ENCODE measurements around the gene AGAP2.
A peak's percentile ranks its signal among the peaks of the same experiment; 100 is the strongest.

Gene AGAP2

DNA sequence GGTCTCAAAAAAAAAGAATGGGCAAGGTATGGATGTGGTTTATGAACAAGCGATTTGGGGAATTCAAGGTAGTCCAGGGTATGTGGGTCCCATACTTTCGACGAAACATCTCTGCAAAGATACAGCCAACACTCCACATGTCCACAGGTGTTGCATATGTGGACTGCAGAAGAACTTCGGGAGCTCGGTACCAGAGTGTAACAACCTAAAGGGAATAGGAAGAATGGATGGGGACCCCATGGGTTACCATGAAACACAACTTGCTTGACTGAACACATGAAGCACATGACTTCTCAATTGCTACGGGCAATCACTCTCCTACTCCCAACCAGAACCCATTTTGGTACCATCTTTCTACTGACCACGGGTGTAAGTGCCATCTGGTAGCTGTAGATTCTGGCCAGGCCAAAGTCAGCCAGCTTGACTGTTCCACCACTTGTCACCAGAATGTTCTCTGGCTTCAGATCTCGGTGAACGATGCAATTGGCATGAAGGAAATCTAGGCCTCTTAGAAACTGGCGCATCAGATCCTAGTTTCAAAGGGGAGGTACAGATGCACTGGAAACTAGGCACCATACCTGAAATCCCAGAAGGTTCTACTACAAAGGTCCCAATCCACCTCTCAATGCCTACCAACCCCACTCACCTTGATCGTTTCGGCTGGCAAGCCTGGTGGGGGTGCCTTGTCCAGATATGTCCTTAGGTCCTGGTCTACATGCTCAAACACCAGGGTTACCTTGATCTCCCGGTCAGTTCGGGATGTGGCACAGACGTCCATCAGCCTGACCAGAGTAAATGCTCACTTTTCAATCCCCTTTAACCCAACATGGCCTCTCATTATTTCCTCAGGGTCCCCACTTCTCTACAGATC lies 12.3 kb upstream of the AGAP2 start:
- H3K9me3 ChIP-seq (ENCODE audit: control insufficient read depth, low read depth, low read length) = no peaks in the 10 kb centered on the region
- peak overlapping the region; percentile 99 for H3K4me3 ChIP-seq (ENCODE audit: low read length)
- H3K4me1 ChIP-seq (ENCODE audit: control insufficient read depth, low read depth, low read length) = peaks cover 11% of the 10 kb centered on the region
- H3K36me3 ChIP-seq (ENCODE audit: control insufficient read depth, low read depth, low read length) = peaks cover 41% of the 10 kb centered on the region
- peaks cover 22% of the 10 kb centered on the region for H3K27me3 ChIP-seq (ENCODE audit: control insufficient read depth, insufficient read depth, low read length)
- peak overlapping the region; percentile 88 for H3K27ac ChIP-seq (ENCODE audit: low read length)
- H3K9ac ChIP-seq (ENCODE audit: low read length) = peak overlapping the region; percentile 100

DNA sequence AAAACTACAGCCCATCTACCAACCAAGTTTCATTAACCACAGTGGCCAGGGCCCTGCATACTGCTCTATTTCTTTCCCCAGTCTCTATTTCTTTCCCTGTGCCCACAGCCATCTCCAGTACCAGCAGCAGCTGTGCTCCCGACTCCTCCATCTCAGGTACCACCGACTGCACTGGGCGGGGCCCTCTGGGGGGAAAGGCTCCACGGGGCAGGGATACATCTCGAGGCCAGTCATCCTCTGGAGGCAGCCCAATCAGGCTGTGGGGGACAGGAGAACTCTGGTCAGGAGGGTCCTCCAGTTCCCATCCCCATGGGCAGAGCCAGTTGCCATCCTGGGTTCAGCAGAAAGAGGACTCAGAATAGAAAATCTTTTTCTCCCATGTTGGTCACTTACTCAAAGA lies 10.5 kb upstream of the AGAP2 start:
- H3K4me3 ChIP-seq (ENCODE audit: low read length) = no peak overlapping the region

DNA sequence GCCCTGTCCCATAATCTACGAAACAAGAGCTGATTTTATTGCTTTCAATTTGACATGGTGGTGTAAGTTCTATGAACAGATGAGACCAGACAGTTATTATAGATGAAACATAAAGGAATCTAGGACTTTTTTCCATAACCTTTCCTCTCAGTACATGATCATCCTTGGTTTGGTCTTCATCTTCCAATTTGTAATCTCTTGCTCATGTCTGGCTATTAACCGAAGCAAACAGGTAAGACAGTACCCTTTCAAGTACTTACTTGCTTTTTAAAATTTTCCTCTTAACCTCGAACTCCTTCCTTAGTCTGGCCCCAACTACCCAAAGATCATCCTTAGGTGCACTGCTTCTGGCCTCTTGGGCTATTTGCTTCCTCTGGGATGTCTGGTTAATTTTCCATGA lies 7.5 kb upstream of the AGAP2 start:
- peaks cover 41% of the 10 kb centered on the region for H3K36me3 ChIP-seq (ENCODE audit: control insufficient read depth, low read depth, low read length)

More for the DNA sequence above, 10.5 kb upstream of the AGAP2 start:
- peaks cover 14% of the 10 kb centered on the region for H3K27me3 ChIP-seq (ENCODE audit: control insufficient read depth, insufficient read depth, low read length)
- H3K36me3 ChIP-seq (ENCODE audit: control insufficient read depth, low read depth, low read length) = peaks cover 41% of the 10 kb centered on the region
- no peak overlapping the region for H3K9ac ChIP-seq (ENCODE audit: low read length)
- H3K4me1 ChIP-seq (ENCODE audit: control insufficient read depth, low read depth, low read length) = peaks cover 9% of the 10 kb centered on the region
- H3K27ac ChIP-seq (ENCODE audit: low read length) = no peak overlapping the region
- no peaks in the 10 kb centered on the region for H3K9me3 ChIP-seq (ENCODE audit: control insufficient read depth, low read depth, low read length)

DNA sequence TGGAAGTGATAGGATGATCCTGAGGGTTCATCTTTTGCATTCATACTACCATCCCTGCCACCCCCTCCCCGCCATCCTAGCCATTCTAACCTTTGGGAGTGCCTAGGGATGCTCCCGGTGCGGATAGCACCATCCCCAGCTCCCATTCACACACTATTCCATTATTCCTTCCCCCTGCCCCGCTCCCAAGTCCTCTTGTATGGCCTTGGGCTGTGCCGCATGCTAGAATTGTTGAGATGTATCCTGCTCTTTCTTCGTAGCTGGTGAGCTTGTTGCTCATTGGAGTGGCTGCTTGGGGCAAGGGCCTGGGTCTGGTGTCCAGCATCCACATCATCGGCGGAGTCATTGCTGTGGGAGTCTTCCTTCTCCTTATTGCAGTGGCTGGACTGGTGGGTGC lies 6.9 kb upstream of the AGAP2 start:
- Histone ChIP-seq H3K9me3 (ENCODE audit: control insufficient read depth, low read depth, low read length) (no peaks in the 10 kb centered on the region), H3K27me3 (ENCODE audit: control insufficient read depth, insufficient read depth, low read length) (peaks cover 23% of the 10 kb centered on the region), H3K4me1 (ENCODE audit: control insufficient read depth, low read depth, low read length) (no peaks in the 10 kb centered on the region), H3K36me3 (ENCODE audit: control insufficient read depth, low read depth, low read length) (peaks cover 36% of the 10 kb centered on the region), H3K9ac (ENCODE audit: low read length) (peak overlapping the region; percentile 73), H3K27ac (ENCODE audit: low read length) (no peak overlapping the region), H3K4me3 (ENCODE audit: low read length) (peak overlapping the region; percentile 80)

More for the DNA sequence above, 7.5 kb upstream of the AGAP2 start:
- no peaks in the 10 kb centered on the region for H3K4me1 ChIP-seq (ENCODE audit: control insufficient read depth, low read depth, low read length)
- no peaks in the 10 kb centered on the region for H3K9me3 ChIP-seq (ENCODE audit: control insufficient read depth, low read depth, low read length)
- peaks cover 17% of the 10 kb centered on the region for H3K27me3 ChIP-seq (ENCODE audit: control insufficient read depth, insufficient read depth, low read length)
- peak overlapping the region; percentile 80 for H3K4me3 ChIP-seq (ENCODE audit: low read length)
- H3K27ac ChIP-seq (ENCODE audit: low read length) = no peak overlapping the region
- no peak overlapping the region for H3K9ac ChIP-seq (ENCODE audit: low read length)

DNA sequence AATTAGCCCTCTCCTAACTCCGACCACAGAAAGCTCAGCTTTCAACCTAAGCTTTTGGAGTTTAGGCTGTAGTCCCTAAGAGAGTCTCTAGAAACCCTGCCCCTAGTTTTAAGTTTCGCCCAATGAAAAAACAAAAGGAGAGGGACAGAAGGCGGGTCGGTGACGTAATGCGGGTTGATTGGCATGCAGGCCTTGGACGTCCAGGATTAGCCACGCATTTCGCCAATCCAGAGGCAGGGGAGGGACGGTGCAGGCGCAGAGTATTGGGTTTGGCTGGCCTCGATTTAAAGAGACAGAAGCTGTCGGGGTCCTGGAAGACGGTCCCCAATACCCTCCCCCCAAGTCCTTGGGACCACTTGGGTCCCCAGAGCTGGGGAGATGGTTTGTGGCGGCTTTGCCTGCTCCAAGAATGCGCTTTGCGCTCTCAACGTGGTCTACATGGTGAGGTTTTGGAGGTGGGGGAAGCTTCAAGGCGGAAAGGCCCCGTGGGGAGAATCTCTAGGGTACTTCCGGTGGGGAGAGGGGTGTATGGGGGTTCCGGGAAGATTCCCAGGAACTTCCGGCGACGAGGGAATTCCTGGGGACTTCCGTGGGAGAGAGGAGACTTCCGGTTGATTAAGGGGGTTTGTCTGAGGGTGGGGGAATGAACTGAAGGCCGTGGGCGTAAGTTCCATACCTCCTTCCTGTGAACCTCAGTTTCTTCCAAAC lies 6.4 kb upstream of the AGAP2 start, which contains the start of gene TSPAN31:
Gene TSPAN31, plus strand, starts transcription at position 263 of the 708 bp plus-strand sequence. Its CDS starts 116 bp downstream, at position 379.
- Histone ChIP-seq H3K36me3 (ENCODE audit: control insufficient read depth, low read depth, low read length) (peaks cover 32% of the 10 kb centered on the region), H3K9me3 (ENCODE audit: control insufficient read depth, low read depth, low read length) (no peaks in the 10 kb centered on the region), H3K27me3 (ENCODE audit: control insufficient read depth, insufficient read depth, low read length) (peaks cover 28% of the 10 kb centered on the region), H3K4me3 (ENCODE audit: low read length) (peak within 1 kb of the TSS; percentile 80), H3K27ac (ENCODE audit: low read length) (peak within 1 kb of the TSS; percentile 80), H3K9ac (ENCODE audit: low read length) (peak within 1 kb of the TSS; percentile 73), H3K4me1 (ENCODE audit: control insufficient read depth, low read depth, low read length) (no peaks in the 10 kb centered on the region)

DNA sequence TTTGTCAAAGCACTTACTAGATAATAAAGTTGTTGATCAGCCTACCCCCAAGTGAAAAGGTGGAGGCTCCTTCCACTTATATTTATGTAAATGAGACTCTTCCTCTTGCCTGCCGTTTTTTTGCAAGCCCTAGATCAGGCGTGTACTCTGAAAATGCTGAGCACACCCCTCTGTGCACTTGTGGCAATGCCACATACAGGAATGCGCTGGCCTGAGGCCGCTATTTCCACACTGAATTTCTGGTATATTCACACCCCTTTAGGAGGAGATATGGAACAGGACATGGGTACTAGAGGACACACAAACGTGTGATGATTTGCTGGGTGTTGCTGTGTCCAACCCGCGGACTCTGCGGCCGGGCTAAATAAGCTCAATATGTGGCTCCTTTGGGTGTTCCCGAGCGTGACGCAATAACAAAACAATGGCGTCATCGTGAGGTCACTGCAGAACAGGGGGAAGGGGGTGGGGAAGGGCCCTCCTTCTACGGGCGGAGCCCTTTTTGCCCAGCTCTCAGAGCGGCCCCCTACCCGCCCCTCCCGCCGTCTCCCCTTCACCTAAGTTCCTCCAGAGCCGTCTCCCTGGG lies 5.7 kb upstream of the AGAP2 start:
- Histone ChIP-seq H3K36me3 (ENCODE audit: control insufficient read depth, low read depth, low read length) (peaks cover 27% of the 10 kb centered on the region), H3K4me3 (ENCODE audit: low read length) (peak overlapping the region; percentile 80), H3K27ac (ENCODE audit: low read length) (no peak overlapping the region), H3K27me3 (ENCODE audit: control insufficient read depth, insufficient read depth, low read length) (peaks cover 35% of the 10 kb centered on the region), H3K9me3 (ENCODE audit: control insufficient read depth, low read depth, low read length) (no peaks in the 10 kb centered on the region), H3K9ac (ENCODE audit: low read length) (peak overlapping the region; percentile 73), H3K4me1 (ENCODE audit: control insufficient read depth, low read depth, low read length) (peaks cover 5% of the 10 kb centered on the region)

DNA sequence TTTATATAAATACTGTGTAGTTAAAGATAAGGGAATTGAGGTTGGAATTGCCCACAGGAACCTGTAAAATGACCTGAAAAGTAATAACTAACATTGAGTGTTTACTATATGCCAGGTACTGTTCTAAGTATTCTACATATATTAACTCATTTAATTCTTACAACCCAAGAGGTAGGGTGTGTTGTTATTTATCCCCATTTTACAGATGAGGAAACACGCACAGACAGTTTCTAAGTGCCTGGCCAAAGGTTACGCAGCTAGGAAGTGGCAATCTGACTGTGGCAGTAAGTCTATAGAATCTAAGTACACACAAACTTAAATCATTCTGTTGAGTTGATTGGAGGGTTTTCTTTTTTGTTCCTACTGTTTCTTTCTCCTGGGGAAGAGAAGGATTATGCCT lies 5.2 kb upstream of the AGAP2 start:
- Histone ChIP-seq H3K27ac (ENCODE audit: low read length) (no peak overlapping the region), H3K9ac (ENCODE audit: low read length) (no peak overlapping the region), H3K4me1 (ENCODE audit: control insufficient read depth, low read depth, low read length) (peaks cover 8% of the 10 kb centered on the region), H3K9me3 (ENCODE audit: control insufficient read depth, low read depth, low read length) (no peaks in the 10 kb centered on the region), H3K27me3 (ENCODE audit: control insufficient read depth, insufficient read depth, low read length) (peaks cover 40% of the 10 kb centered on the region), H3K36me3 (ENCODE audit: control insufficient read depth, low read depth, low read length) (peaks cover 22% of the 10 kb centered on the region), H3K4me3 (ENCODE audit: low read length) (peak overlapping the region; percentile 80)

DNA sequence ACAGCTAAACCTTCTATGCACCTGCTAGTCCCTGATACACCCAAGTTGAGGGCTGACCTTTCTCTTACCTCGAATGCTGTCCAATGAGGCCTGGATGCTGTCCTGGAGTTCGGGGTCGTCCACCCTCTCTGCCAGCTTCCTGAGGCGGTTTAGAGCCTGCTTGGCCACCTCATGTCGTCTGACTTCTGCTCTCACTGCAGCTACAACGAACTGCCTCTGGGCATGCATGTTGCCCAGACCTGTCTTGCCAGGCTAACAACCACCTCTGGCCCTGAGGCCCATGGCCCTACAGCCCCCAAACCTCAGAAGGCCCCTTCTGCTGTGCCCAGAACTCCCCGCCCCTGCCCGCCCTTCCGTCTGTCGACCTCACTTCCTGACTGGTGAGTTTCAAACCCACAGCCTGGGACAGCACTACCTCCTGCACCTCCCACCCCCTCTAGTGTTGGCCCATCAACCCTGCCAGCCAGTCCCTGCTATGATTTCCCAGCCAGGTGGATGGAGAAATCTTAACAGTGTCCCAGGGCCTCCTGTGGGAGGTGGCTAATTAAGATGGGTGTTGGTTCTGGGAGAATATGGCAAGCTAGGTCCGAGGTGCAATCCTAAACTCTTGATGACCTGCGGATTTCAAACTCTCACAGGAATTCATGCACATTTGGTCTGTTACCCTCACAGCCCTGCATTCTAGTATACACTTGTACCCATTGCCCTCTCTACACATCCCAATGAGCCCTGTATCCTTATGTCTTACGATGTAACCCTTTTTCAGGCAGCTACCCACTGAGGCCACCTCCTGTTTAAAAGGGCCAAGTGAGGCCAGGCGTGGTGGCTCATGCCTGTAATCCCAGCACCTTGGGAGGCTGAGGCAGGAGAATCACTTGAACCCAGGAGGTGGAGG lies 3.5 kb upstream of the AGAP2 start:
- H3K27ac ChIP-seq (ENCODE audit: low read length) = no peak overlapping the region
- H3K4me1 ChIP-seq (ENCODE audit: control insufficient read depth, low read depth, low read length) = peaks cover 8% of the 10 kb centered on the region
- no peak overlapping the region for H3K9ac ChIP-seq (ENCODE audit: low read length)

DNA sequence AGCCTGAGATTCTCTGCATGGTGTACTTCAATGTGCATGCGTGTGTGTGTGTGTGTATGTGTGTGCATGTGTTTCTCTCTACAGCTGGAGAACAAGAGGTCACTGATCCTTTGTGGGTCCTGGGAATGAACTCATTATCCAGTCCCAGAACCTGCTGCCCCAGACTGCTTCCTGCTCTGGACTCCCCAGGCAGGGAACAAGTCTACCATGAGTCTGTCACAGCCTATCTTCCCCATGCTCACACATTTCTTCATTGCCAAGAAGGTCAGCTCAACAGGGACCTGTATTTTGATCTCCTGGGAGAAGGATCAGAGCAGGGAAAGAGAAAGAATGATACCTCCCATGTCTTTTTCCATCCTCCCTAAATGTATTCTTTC lies 2.9 kb upstream of the AGAP2 start:
- Histone ChIP-seq H3K9ac (ENCODE audit: low read length) (no peak overlapping the region), H3K4me1 (ENCODE audit: control insufficient read depth, low read depth, low read length) (peaks cover 8% of the 10 kb centered on the region), H3K27me3 (ENCODE audit: control insufficient read depth, insufficient read depth, low read length) (peaks cover 63% of the 10 kb centered on the region), H3K9me3 (ENCODE audit: control insufficient read depth, low read depth, low read length) (no peaks in the 10 kb centered on the region), H3K36me3 (ENCODE audit: control insufficient read depth, low read depth, low read length) (peaks cover 2% of the 10 kb centered on the region), H3K27ac (ENCODE audit: low read length) (no peak overlapping the region), H3K4me3 (ENCODE audit: low read length) (no peak overlapping the region)

More for the DNA sequence above, 3.5 kb upstream of the AGAP2 start:
- peaks cover 9% of the 10 kb centered on the region for H3K36me3 ChIP-seq (ENCODE audit: control insufficient read depth, low read depth, low read length)
- H3K4me3 ChIP-seq (ENCODE audit: low read length) = no peak overlapping the region
- no peaks in the 10 kb centered on the region for H3K9me3 ChIP-seq (ENCODE audit: control insufficient read depth, low read depth, low read length)
- peaks cover 56% of the 10 kb centered on the region for H3K27me3 ChIP-seq (ENCODE audit: control insufficient read depth, insufficient read depth, low read length)

DNA sequence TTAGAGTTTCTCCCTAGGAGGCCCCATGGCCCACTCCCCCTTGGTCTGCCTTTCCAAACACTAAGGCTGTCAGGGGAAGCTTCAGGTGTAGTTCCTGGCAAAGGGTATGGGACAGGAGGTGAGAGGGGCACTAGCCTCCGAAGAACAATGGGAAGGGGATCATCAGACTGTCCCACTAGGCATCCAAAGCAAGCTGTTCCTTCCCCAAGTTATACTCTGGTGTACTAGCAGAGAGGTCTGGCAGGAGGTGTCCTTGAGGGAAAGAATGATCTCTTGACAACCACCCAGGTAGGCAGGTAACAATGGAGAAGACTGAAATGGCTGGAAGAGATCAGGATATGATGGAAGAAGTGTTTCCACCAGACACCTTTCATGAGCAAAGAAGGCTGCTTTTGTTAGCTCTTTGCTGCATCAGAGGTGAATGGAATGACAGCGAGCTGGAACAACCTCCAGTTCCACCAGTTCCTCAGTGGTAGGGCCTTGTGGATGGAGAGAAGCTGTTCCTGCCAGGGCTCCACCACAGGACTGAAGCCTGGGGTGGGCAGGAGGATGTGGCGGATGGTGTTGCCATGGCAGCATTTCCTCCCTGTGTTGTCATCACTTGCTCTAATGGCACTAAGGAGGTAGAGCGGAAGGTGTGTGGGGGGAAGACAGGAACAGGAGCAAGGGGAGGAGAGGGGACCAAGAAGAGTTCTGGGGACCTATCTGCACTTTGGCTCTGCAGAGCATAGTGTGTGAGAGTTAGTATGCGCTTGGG lies 2.3 kb upstream of the AGAP2 start:
- Histone ChIP-seq H3K4me3 (ENCODE audit: low read length) (no peak overlapping the region), H3K9ac (ENCODE audit: low read length) (no peak overlapping the region), H3K27me3 (ENCODE audit: control insufficient read depth, insufficient read depth, low read length) (peaks cover 69% of the 10 kb centered on the region), H3K36me3 (ENCODE audit: control insufficient read depth, low read depth, low read length) (no peaks in the 10 kb centered on the region), H3K27ac (ENCODE audit: low read length) (no peak overlapping the region), H3K4me1 (ENCODE audit: control insufficient read depth, low read depth, low read length) (peaks cover 8% of the 10 kb centered on the region), H3K9me3 (ENCODE audit: control insufficient read depth, low read depth, low read length) (no peaks in the 10 kb centered on the region)
